Common myeloid progenitor, CD34-positive (primary cell): ENCODE data around the gene ADCY10.
A peak's percentile ranks its signal among the peaks of the same experiment; 100 is the strongest.

Source experiments
- CTCF ChIA-PET: fragments of 350-600 bp; sonication (Branson Sonifier 250); formaldehyde crosslinking; loops from one replicate; lab custom pipeline; 2021; ENCODE audit warnings: antibody characterized with exemption; lab: Charles Lee
- POLR2A ChIA-PET: fragments of 350-600 bp; sonication (Branson Sonifier 250); formaldehyde crosslinking; loops from one replicate; lab custom pipeline; 2021; ENCODE audit warnings: antibody characterized with exemption; lab: Charles Lee
- DNase-seq, 3 donors: peaks; one replicate each; pipeline versions ENCODE4 v3.0.0 to v3.0.0-alpha.2; 2013
- H3K27ac ChIP-seq, 2 experiments: 1 replicate in 1 of 2; 2 replicates in 1 of 2; pipeline ENCODE4 v1.7.0; 2013; ENCODE audit warnings: inconsistent platforms in 2 of 2, low read length in 2 of 2, mild to moderate bottlenecking in 2 of 2, low read depth in 1 of 2, moderate library complexity in 1 of 2; ENCODE audit not compliant: severe bottlenecking in 2 of 2, insufficient read depth in 1 of 2, poor library complexity in 1 of 2
- H3K27me3 ChIP-seq, 5 experiments: replicated peaks in 2 of 5; 1 replicate in 3 of 5; 2 replicates in 2 of 5; pipeline versions ENCODE4 v1.6.1 to v1.7.0; 2013; ENCODE audit warnings: low read length in 4 of 5, mild to moderate bottlenecking in 2 of 5, moderate library complexity in 2 of 5, inconsistent platforms in 1 of 5; ENCODE audit not compliant: insufficient read depth in 5 of 5, control insufficient read depth in 4 of 5
- H3K36me3 ChIP-seq, 4 experiments: 1 replicate in 2 of 4; 2 replicates in 2 of 4; pipeline versions ENCODE4 v1.6.1 to v1.7.0; 2013; ENCODE audit warnings: low read length in 3 of 4, control low read depth in 1 of 4, mild to moderate bottlenecking in 1 of 4; ENCODE audit not compliant: control insufficient read depth in 4 of 4, insufficient read depth in 4 of 4
- H3K4me1 ChIP-seq, 4 experiments: 1 replicate in 3 of 4; 2 replicates in 1 of 4; pipeline versions ENCODE4 v1.6.1 to v1.7.1; 2013; ENCODE audit warnings: low read length in 3 of 4, mild to moderate bottlenecking in 3 of 4, control low read depth in 1 of 4, inconsistent platforms in 1 of 4, moderate library complexity in 1 of 4; ENCODE audit not compliant: control insufficient read depth in 4 of 4, insufficient read depth in 4 of 4; ENCODE audit errors: control extremely low read depth in 1 of 4
- H3K4me3 ChIP-seq, 7 experiments: 1 replicate in 4 of 7; 2 replicates in 3 of 7; pipeline versions ENCODE4 v1.5.1 to v1.7.0; 2013; ENCODE audit warnings: mild to moderate bottlenecking in 7 of 7, low read length in 6 of 7, moderate library complexity in 6 of 7, inconsistent platforms in 2 of 7, low read depth in 2 of 7, control low read depth in 1 of 7; ENCODE audit not compliant: insufficient read depth in 4 of 7, control insufficient read depth in 1 of 7; ENCODE audit errors: extremely low read depth in 1 of 7
- H3K9me3 ChIP-seq, 5 experiments: 1 replicate in 4 of 5; 2 replicates in 1 of 5; pipeline versions ENCODE4 v1.6.1 to v1.7.1; 2013; ENCODE audit warnings: low read length in 4 of 5, mild to moderate bottlenecking in 2 of 5, inconsistent platforms in 1 of 5, low read depth in 1 of 5, moderate library complexity in 1 of 5; ENCODE audit not compliant: control insufficient read depth in 4 of 5, insufficient read depth in 2 of 5; ENCODE audit errors: control extremely low read depth in 1 of 5
- WGBS: methylation state at CpG from one replicate; pipeline ENCODE4 v1.1.5; 2013; ENCODE audit not compliant: insufficient coverage; 5-methylcytosine and 5-hydroxymethylcytosine counted together

The ADCY10 gene

GRCh38 chr1:167763525-167764220 is 150.3 kb downstream of the ADCY10 start:
- no CpG with 5 or more reads among the region's 5 CpGs for WGBS
- ChIA-PET POLR2A (no interaction called here), CTCF (interaction anchor here (0.7 kb wide), 1 partner anchor 40 kb away, joined by 3 read pairs; no protein-coding TSS in a partner anchor)
- H3K4me3 ChIP-seq: no peak overlapping the region
- H3K4me1 ChIP-seq: peaks cover 0 to 23% (median 7%) of the 10 kb centered on the region in 4 experiments
- H3K27ac ChIP-seq: no peak overlapping the region
- peaks cover 3 to 15% (median 9%) of the 10 kb centered on the region in 4 experiments for H3K36me3 ChIP-seq
- DNase-seq: no peak
- no peaks in the 10 kb centered on the region for H3K27me3 ChIP-seq
- no peaks in the 10 kb centered on the region for H3K9me3 ChIP-seq

- Histone ChIP-seq H3K36me3 (peaks cover 3 to 11% (median 8%) of the 10 kb centered on the region in 4 experiments), H3K9me3 (no peaks in the 10 kb centered on the region), H3K4me3 (no peak overlapping the region), H3K4me1 (peaks cover 0 to 16% (median 7%) of the 10 kb centered on the region in 4 experiments), H3K27ac (no peak overlapping the region), H3K27me3 (no peaks in the 10 kb centered on the region)
- no peak for DNase-seq
- 97% methylated on average over 6 of the region's 8 CpGs for WGBS
- CTCF ChIA-PET: interaction anchor here (0.9 to 1.7 kb wide), 4 partner anchors 9 to 47 kb away, joined by 3 to 4 read pairs (median 4); no protein-coding TSS in a partner anchor
- POLR2A ChIA-PET: interaction anchor here (1.5 kb wide), 1 partner anchor 12 kb away, joined by 4 read pairs; no protein-coding TSS in a partner anchor
Measured at GRCh38 chr1:167762061-167762746, 151.7 kb downstream of the ADCY10 start.

DNA sequence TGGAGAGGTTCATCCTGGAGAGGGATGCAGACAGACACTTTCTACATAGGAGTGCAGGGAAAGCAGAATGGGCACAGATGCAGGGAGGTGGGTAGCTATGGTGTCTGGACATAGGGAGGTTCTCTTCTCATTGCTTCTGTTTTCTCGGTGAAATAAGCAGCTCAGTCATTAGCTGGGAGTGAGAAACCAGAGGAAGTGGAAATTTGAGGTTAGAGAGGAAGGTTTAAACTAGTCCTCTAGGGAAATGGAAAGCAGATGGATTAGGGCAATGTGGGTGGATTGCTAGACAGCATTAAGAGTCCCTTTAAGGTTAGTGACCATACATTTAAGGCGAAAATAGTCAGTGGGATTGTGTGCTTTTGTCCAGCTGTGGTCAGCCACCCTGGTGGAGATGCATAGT is 152.5 kb downstream of the ADCY10 start:
- Histone ChIP-seq H3K4me1 (peaks cover 0 to 23% (median 11%) of the 10 kb centered on the region in 4 experiments), H3K4me3 (no peak overlapping the region), H3K27me3 (no peaks in the 10 kb centered on the region), H3K9me3 (no peaks in the 10 kb centered on the region), H3K36me3 (peaks cover 3 to 8% (median 4%) of the 10 kb centered on the region in 4 experiments), H3K27ac (no peak overlapping the region)
- WGBS: 50% methylated on average over 2 of the region's 2 CpGs
- CTCF ChIA-PET: interaction anchor here (1.3 to 1.7 kb wide), 2 partner anchors 35 to 46 kb away, joined by 4 read pairs; no protein-coding TSS in a partner anchor
- POLR2A ChIA-PET: interaction anchor here (1.5 kb wide), 1 partner anchor 12 kb away, joined by 4 read pairs; no protein-coding TSS in a partner anchor
- DNase-seq: peak in 2 of 3 donors; percentile 42 to 48
